ENCODE data around the gene TBX2.
"Not testable (repeated sequence)": the region's sequence is repeated elsewhere in the genome, so short reads cannot be mapped to it uniquely, and the experiment has no call there.

TBX2 gene

DNA sequence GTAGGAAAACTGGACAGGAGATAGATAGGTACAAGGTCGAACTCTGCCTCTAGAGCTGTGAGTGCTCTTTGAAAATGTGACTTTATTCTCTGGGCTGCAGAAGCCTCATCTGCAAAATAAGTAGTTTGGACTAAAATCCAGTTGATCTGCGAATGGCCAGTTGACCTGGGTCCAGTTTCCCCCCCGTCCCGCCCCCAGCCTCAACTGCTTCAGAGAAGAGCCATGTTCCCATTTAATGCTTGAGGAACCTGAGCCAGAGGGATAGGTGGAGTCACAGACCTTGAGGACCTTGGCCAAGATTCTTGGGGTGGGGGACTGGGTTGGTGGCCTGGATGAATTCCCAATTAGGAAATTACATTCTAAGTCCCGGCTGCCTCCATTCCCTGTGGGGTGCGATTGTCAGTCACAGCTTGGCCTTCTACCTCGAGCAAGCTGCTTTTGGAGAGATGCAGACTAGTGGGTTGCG is 14.1 kb downstream of the TBX2 start:
- no peak for DNase-seq (ENCODE audit: low read depth)

GRCh38 chr17:61414141-61414935 is 14.7 kb downstream of the TBX2 start:
- DNase-seq (ENCODE audit: low read depth), result no peak

DNA sequence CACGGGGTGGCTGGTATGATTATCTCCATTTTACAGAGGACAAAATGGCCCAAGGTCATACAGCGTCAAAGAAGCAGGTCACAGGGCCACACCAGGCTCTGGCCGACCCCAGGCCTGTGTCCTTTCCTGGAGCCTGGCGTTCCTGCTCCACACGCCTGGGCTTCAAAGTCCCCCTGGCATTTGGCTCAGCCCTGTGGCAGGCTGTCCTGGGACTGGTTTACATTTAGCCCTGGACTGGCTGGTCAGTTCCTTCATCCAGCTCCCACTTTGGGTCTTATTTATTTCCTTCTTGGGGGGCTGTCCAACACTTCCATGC is 15.3 kb downstream of the TBX2 start:
- DNase-seq (ENCODE audit: low read depth), result no peak

GRCh38 chr17:61415374-61416210 is 15.9 kb downstream of the TBX2 start:
- DNase-seq (ENCODE audit: low read depth), result no peak

GRCh38 chr17:61416211-61416539 is 16.5 kb downstream of the TBX2 start:
- no peak for DNase-seq (ENCODE audit: low read depth)

DNA sequence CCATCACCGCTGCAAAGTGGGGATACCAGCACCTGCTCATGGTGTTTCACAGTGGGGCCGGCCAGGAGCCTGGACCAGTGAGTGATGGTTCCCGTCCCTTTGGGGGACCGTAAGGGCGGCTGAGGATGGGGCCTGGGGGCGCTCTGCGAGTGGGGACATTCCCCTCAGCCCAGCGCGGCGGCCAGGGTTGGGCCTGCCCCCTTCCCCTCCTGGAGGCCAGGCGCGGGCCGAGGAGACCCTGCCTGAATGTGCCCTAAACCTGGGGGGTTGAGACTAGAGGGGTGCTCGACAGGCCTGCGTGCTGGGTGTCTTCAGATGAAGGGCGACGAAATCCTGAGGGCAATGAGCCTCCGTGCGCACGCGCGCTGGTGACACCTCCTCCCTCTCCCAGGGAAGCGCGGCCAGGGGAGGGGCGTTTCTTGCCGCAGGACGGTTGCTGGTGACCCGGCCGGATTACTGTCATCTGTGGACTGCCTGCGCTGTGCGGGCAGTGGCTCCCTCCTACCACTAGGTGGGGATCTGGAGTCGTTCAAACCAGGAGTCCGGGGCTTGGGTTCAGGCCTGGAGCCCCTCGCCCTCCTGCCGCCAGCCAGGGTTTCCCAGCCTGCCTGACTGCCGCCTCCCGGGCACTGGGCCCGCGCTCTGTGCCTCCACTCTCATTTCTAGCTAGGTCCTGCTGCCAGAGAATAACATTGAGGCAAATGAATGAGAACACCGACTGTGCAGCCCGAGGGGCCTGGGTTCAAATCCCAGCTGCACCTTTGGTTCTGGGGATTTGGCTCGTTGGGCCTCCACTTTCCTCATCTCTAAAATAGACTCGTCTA is 17.1 kb downstream of the TBX2 start:
- DNase-seq (ENCODE audit: low read depth), result peak; percentile 58

GRCh38 chr17:61418449-61418848 is 18.8 kb downstream of the TBX2 start:
- no peak for DNase-seq (ENCODE audit: low read depth)

DNA sequence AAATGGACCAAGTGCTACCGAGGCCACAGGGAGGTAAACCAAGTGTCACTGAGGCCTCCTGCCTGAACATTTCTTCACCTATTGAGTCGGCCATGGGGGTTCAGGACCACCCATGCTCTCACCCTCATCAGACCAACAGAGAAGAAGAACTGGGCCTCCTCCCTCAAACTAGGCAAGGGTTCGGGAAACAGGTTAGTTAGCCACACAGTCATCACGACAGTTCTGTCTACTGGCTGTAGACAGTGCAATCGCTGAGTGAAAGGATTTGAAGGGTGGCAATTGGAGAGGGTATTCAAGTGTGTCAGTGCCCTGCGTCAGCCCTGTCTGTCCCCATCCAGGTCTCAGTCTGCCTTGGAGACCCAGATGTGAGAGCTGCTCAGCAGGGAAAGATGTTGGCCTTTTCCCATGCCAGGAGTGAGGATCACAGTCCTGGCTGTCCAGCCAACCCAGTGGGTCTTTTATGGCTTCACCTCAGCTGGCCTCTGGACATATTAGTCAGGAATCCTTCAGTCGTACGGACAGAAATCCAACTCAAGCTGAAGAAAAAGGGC is 19.9 kb downstream of the TBX2 start:
- DNase-seq (ENCODE audit: low read depth), result no peak

DNA sequence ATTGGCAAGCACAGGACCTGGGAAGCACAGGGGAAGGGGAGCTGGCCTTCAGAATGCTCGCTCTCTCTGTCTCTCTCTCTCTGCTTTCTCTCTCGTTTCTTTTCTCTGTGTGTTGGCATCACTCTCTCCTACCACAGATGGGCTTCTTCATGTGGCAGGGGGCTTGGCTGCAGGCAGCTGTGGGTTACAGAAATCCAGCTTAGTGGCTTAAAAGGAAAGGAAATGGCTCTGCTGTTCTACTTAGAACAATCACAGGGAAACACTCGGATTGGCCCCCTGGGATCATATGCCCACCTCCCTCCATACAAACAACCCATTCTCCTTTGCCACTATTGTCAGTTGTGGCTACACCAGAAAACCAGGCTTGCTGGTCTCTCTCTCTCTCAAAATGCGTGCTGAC is 20.4 kb downstream of the TBX2 start:
- no peak for DNase-seq (ENCODE audit: low read depth)

DNA sequence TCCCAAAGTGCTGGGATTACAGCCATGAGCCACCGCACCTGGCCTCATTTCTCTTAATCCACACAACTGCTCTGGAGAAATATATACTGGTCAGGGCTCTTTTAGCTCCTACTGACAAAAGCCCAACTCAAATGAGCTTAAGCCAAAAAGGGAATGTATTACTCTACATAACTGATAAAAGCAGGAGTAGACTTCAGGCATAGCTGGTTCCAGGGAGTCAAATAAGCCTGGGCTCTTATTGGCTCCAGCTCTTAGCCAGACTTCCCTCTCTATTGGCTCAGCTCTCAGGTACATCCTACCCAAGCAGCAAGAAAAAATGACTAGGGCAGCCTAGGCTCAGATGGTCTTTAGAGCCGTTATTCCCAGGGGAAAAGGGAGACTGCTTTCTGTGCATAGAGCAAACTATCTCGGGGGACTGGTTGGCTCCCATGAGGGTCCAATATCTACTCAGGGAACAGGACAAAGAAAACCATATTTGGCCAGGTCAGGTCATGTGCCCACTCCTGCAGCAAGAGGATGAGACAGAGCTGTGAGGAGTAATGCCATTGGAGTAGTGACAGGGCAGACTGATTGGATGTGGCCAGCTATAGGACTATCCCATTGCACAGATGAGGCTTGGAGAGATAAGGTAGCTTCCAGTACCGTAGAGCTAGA is 21.2 kb downstream of the TBX2 start:
- no peak for DNase-seq (ENCODE audit: low read depth)

- no peak for DNase-seq (ENCODE audit: low read depth)
These were observed 21.8 kb downstream of the TBX2 start for GRCh38 chr17:61421460-61421859.

- DNase-seq (ENCODE audit: low read depth), result no peak
These were observed 22.6 kb downstream of the TBX2 start for GRCh38 chr17:61422116-61422799.

DNA sequence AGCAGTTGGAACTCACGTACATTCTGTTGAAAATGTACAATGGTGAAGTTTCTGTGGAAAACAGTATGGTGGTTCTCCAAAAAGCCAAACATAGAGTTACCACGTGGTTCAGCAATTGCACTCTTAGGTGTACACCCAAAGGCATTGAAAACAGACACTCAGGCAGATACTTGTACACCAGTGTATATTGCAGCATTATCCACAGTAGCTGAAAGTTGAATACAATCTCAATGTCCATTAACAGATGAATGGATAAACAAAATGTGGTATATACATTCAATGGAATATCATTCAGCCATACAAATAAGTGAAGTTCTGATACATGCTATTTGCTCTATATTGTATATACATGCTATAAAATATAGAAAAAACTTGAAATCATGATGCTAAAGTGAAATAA is 23.2 kb downstream of the TBX2 start:
- DNase-seq (ENCODE audit: low read depth), result no peak

- DNase-seq (ENCODE audit: low read depth), result no peak
These were observed 24.5 kb downstream of the TBX2 start for GRCh38 chr17:61423967-61424649.

DNA sequence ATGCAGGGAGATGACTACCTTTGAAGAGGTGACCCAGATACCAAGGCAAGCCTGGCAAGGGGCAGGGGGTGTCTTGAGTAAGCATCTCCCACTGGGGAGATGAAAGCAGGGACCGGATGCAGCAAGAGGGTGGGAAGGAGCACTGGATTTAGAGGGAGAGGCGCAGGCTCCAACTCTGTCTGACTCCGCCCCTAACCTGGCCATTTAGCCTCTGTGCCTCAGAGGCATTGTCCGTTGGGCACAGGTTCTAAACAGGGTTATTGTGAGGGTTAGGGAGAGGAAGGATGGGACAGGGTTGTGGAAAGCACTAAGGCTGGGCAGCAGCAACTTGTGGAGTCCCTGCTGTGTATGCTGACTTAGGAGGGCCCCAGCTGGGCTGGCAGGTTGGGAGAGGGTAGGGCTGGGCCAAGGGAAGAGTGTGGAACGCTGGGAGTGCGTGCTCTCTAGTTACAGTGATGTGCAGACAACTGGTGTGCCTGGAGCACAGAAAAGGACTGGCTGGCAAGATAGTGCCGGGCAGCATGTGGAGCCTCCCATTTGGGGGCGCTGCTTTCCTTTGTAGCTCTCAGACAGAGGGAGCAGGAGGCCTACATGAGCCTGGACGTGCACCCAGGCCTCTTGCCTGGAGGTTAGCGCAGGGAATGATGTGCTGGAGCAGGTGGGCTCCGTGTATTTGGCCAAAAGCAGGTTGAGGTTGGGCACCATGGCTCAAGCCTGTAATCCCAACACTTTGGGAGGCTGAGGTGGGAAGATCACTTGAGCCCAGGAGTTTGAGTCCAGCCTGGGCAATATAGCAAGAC is 26.2 kb downstream of the TBX2 start:
- DNase-seq (ENCODE audit: low read depth), result no peak

- no peak for DNase-seq (ENCODE audit: low read depth)
These were observed 27.1 kb downstream of the TBX2 start for GRCh38 chr17:61426482-61427304.

GRCh38 chr17:61427567-61427966 is 27.9 kb downstream of the TBX2 start:
- no peak for DNase-seq (ENCODE audit: low read depth)

- no peak for DNase-seq (ENCODE audit: low read depth)
These were observed 29.6 kb downstream of the TBX2 start for GRCh38 chr17:61429274-61429673.

GRCh38 chr17:61429831-61430230 is 30.2 kb downstream of the TBX2 start:
- DNase-seq (ENCODE audit: low read depth), result not testable (repeated sequence)
